GM12872 (cell line): ENCODE measurements around the gene HOXA3.

Experiments used
- TF ChIP-seq, protein P1 (sequence below): IDR thresholded peaks from 3 replicates; pipeline ENCODE4 v1.5.1; 2011; ENCODE audit warnings: low read depth, mild to moderate bottlenecking, low read length, moderate library complexity; ENCODE audit not compliant: insufficient read depth

HOXA3 gene

DNA sequence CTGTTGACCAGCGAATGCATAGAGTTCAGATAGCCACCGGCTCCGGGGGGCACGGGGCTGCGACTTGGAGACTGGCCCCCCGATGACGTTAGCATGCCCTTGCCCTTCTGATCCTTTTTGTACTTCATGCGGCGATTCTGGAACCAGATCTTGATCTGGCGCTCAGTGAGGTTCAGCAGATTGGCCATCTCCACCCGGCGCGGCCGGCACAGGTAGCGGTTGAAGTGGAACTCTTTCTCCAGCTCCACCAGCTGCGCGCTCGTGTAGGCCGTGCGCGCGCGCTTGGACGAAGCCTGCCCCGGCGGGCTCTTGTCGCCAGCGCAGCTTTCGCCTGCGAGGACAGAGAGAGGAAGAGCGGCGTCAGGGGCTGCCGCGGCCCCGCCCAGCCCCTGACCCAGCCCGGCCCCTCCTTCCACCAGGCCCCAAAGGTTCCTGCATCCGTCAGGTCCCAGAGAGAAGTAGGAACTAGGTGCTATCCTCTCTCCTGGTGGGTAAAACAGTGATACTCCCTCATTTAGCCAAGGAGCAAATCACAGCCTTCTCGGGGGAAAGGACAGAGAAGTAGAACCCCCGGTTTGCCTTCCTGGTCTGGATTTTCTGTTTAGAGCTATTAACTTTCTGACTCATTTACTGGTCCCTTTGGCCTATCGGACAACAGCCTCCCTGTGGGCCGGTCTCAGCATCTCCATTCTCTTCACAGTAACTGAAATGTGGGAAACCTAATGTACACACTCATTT lies 43.8 kb downstream of the HOXA3 start:
- TF ChIP-seq, protein P1, sequence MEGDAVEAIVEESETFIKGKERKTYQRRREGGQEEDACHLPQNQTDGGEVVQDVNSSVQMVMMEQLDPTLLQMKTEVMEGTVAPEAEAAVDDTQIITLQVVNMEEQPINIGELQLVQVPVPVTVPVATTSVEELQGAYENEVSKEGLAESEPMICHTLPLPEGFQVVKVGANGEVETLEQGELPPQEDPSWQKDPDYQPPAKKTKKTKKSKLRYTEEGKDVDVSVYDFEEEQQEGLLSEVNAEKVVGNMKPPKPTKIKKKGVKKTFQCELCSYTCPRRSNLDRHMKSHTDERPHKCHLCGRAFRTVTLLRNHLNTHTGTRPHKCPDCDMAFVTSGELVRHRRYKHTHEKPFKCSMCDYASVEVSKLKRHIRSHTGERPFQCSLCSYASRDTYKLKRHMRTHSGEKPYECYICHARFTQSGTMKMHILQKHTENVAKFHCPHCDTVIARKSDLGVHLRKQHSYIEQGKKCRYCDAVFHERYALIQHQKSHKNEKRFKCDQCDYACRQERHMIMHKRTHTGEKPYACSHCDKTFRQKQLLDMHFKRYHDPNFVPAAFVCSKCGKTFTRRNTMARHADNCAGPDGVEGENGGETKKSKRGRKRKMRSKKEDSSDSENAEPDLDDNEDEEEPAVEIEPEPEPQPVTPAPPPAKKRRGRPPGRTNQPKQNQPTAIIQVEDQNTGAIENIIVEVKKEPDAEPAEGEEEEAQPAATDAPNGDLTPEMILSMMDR: no peak

- TF ChIP-seq, protein P1: no peak
These were observed 44.7 kb downstream of the HOXA3 start for GRCh38 chr7:27107391-27108381.

DNA sequence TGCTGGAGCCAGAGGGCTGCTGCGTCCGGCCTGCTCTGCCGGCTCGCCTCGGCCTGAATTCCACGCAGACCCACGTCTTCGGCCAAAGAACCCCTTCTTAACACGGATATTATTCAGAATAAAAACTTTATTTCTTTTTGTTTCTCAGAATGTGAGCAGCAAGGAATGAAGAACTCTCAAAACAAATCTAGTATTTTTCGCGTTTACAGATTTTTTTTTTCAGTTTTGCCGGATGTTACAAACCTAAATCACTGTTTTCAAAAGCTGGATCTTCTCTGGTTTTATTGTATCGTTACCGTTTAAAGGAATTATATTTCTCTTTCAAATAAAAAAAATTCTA lies 45.5 kb downstream of the HOXA3 start:
- TF ChIP-seq, protein P1: no peak

DNA sequence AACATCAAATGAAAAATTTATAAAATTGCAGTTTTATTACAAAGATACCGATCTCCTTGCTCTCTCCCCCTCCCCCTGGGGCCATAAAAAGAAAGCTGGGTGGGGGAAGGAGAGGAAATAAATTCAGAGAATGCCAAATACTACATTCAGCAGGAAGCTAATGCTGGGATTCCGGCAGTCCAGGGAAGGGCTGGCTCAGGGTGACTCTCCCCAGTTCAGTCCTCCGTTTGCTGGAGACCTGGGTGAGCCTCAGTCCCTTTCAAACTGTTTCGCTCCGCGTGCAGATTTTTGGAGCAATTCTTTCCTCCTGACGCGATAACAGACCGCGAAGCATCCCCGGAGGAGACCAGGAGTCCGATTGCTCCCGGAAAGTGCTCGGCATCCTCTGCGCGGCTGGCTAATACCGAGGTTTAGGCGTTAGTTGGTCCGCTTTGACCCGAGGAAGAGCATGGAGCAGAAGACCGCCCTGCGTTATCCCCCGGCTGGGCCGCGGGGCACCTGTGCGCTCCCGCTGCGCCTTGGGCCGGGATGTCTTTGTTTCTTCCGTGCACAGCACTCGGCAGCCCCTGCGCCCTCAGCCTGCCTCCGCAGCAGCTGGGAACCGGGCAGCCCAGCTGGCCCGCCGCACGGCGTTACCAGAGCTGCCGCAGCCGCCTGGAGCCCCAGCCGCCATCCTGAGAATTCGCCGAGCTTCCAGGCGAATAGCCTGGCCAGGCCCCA lies 46.0 kb downstream of the HOXA3 start:
- TF ChIP-seq, protein P1: no peak

GRCh38 chr7:27105301-27106031 lies 46.9 kb downstream of the HOXA3 start:
- TF ChIP-seq, protein P1: no peak

GRCh38 chr7:27104341-27105058 lies 47.9 kb downstream of the HOXA3 start:
- TF ChIP-seq, protein P1: no peak
